GM19193 (cell line): ENCODE measurements around the gene PVALEF.

Source experiments
- POLR2A ChIP-seq: IDR thresholded peaks from 4 replicates; pipeline ENCODE4 v1.6.1; 2011; ENCODE audit not compliant: insufficient read depth, insufficient read length; ENCODE audit errors: extremely low read depth

PVALEF gene

DNA sequence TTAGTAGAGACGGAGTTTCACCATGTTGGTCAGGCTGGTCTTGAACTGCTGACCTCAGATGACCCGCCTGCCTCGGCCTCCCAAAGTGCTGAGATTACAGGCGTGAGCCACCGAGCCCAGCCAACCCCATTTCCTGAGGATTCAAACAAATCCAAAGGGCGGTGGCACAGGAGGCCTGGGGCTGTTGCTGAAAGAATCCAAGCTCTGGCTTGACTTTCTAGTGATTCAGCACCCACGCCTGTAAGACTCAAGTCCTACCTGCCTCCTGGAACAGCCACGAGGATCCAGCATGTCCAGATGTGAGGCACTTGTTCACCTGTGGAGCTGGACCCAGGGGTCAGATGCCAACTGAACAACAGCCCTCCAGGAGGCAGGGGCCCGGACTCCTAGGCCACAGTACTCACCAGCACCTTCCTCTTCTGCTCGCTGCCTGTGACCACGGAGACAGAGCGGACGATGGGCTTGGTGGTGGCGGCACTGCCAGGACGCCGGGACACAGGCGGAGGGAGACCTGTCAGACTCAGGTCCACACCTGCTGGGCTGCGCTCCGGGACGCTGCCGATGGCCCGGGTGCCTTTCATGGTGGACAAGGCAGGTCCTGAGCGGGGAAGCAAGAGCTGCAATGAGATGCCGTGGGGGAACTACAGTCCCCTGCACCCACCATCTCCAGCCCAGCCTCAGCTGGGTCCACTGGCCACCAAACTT, 54.3 kb downstream of the PVALEF start:
- no peak for TF ChIP-seq POLR2A

DNA sequence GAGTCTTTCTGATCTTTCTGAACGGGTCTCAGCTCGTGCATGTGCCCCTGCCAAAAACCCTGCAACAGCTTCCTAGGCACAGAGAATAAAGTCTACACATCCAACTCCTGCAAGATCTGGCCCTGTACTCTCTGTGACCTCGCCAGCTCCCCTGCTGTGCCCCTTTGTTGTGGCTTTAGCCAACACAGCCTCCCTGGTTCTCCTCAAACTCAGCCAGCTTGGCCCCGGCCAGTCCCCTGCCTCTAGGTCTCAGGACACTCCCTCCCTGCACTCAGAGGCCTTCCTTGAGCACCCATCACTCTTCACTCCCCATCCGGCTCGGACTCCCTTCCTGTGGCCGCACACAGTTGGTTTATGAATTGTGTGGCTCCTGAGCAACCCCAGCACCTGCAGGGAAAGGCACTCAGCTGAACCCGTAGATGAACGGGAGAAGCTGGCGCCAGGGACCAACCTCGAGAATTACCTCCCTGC, 56.1 kb downstream of the PVALEF start:
- no peak for TF ChIP-seq POLR2A

DNA sequence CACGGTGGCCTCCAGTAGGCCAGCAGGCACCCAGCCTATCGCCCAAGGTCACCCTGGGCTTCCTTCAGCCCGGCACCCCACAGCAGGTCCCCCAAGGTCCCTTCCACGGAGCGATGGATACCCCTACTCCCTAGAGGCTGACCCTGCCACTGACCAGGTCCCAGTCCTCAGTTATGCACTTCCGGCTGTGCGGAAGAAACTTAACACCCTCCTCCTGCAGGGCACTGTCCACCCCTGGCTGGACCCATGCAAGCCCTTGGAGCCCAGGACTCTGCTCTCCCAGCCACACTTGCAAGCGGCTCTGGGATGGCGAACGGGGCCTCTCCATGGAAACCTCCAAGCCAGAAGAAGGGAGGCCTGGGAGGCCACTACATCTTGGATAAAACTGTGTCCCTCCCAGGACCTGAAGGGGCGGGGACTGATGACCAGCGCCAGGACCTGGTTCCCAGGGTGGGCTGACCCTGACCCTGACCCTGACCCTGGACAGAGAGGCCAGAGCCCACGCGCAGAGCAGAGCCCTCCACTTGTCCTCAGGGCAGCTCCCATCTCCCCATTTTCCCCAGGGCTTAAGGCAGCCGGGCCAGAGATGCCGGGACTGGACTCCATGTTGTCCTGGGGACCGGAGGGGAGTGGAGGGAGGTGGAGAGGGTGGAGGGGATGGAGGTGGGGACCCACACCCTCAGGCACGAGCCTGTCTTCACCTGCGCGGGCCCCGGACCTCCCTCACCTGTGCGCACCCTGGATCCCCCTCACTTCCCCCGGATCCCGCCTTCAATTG, 56.7 kb downstream of the PVALEF start:
- no peak for TF ChIP-seq POLR2A

DNA sequence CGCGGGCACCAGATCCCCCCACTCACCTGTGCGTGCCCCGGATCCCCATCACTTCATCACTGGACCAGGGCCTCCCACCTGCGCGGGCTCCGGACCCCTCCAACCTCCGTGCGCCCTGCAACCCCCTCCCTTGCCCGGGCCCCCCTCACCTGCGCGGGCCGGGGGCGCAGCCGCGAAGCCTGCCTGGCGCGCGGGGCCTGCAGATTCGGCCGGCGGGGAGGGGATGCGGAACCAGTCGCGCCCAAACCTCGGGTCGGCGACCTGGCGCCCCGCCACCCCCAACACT, 57.3 kb downstream of the PVALEF start:
- no peak for TF ChIP-seq POLR2A

DNA sequence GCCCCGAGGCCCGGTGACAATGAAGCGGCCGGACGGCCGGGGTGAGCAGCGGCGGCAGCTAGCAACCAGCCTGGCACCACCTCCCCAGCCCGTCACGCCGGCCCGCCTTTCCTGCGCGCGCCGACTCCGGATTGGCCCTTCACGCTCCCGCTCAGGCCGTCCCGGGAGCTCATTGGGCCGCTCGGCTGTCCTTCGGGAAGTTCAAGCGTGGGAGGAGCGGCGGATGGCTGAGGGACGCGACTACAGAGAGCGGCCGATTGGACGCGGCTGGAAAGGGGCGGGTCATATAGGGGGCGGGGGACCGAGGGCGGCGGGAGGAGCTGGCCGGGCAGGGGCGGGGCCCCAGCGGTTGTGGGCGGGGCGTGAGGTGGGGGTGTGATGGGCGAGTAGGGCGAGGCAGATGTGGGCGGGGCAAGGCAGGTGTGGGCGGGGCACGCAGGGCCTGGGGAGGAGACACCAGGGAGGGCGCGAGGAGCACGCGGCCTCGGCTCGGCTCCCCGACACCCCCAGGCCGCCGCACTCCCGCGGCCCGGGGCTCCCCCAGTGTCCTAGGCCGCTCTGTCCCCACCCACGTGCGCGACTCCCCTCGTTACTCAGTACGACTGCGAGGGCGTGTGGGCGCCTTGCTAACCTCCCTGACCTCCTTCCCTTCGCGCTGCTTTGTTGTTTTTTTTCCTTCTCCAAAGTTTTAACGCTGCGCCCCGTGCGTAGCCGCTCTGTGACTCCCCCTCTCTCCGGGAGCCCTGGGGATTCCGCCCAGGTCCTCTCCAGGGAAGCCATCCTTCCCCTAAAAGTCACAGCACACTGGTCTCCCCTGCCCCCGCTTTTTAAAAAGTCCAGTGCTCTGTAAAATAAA, 57.8 kb downstream of the PVALEF start, which contains the start of gene CEP131:
Gene CEP131, minus strand, starts transcription at position 60 of the 856 bp plus-strand sequence. CDS start 2,909 bp downstream, outside the sequence.
- no peak for TF ChIP-seq POLR2A

DNA sequence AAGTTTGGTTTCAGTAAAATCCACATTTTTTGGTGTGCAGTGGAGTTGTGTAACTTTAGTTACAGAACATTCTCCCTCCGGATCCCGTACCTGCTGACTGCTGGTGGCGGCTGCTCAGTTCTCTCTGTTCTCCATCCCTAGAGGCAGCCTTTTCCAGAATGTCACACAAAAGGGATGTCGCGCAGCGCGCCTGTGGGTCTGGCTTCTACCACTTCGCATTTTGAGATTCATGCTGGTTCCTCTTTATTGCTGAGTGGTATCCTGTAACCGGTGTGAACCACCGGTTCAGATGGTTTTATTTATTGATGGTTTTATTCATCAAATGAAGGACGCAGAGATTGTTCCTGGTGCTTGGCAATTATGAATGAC, 58.4 kb downstream of the PVALEF start:
- TF ChIP-seq POLR2A = no peak

DNA sequence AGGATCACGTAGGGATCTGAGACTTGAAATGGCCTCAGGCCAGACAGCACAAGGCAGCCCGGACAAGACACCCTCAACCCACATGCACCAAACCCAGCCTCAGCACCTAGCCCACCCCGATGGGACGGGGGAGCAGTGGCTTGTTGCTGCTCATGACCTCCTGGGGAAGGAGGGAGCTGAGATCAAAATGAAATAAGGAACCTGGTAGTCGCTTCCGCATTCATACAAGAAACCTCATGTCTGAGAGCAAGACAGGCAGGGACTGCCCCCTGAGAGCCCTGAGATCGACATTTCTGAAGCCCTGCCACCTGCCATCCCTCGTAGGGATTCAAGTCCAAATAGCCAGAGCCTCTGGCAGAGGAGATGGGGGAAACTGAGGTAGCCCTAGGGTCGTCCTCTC, 63.1 kb downstream of the PVALEF start:
- peak; percentile 44 for TF ChIP-seq POLR2A

DNA sequence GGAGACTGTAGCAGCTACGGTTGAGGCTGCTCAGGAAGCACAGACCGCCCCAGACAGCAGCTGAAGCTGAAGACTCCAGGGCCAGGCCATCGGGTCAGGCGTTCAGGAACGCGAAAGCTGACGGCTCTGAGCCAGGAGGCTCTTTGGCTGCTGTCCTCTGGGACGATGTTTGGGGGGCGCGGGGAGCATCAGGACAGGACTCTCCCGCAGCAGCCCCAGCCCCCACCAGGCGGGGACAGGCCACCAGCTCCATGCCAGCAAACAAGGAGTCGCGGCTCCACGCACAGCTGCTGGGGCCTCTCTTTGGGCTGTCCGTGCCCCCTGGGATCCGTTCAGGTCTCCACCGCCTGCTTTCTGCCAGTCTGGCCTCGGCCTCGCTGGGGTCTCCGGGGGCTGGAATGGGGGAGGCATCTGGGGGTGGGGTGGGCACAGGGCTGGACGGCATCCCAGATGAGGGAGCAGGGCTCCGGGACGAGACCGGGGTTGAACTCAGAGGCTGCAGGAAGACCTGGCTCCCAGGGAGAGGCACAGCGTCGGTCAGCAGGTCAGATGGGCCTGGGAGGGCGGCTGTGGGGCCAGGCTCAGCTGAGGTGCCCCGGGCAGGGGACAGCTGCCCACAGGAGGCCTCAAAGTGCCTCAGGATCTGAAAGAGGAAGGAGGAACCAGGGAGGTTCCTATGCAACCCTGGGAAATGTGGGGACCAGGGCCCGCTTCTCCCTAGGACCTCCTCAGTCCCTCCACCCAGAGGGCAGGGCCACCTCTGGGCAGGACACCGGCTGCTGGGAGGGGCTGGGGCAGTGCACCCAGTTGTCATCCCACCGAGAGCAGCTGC, 63.7 kb downstream of the PVALEF start:
- TF ChIP-seq POLR2A = no peak

DNA sequence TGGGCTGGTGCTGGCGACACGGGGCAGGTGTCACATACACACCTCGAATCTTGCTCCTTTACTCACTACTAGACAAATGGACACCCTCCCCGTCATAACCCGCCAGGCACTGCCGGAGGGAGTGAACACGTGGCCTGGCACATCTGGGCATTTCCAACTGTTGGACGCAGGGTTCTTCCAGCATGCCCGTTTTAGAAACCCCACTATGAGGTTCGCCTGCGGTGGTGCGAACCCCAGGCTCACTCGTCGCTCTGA, 64.3 kb downstream of the PVALEF start:
- no peak for TF ChIP-seq POLR2A

DNA sequence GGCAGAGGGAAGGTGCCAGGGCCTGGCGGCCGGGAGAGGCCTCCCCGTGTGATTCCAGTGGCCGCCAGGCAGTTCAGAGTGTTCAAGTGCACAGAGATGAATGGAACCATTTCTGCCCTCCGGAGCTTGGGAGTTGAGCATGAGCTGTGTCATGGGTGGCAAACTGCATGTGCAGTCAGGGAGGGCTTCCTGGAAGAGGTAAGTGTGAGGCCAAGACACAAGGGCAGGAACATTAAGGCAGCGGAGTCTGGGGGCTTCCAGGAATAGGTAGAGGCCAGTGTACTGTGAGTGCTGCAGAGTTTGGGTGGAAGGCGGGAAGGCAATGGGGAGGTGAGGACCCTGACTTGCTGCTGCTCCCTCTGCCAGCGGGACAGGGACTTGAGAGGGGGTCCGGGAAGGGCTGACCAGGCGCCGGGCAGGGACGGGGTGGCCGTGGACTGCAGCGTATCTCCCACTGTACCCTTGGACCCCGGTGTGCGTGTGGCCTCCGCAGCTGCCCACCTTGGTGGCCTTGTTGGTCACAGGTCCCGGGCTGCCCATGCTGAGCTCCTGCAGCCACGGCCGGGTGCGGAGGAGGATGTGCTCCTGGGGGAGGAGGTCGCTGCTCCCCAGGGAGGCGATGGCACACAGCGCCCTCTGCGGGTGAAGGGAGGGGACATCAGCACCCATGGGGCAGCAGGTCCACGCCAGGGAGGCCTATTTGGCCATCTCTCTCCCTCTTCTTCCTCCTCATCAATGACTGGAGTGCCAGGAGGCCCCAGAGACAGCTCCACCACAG, 64.9 kb downstream of the PVALEF start:
- no peak for TF ChIP-seq POLR2A

DNA sequence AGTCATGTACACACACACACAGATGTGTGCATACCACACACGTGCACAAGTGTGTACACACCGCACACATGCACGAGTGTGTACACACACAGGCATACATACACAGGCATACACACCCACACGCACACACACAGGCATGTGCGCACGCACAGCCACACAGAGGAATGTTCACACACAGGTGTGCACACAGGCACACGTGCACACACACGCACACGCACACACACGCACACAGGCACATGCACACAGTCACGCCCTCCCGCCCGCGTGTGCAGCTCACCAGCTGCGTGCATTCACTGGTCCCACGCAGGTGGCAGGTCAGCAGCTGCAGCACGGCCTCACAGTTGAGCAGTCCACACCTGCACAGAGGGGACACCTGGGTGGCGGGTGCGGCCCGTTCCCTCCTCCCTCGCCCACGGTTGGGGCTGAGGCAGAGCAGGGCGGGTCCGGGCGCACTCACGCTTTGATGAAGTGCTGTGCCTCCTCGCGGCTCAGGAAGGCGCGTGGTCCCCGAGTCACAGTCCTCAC, 65.9 kb downstream of the PVALEF start:
- no peak for TF ChIP-seq POLR2A

DNA sequence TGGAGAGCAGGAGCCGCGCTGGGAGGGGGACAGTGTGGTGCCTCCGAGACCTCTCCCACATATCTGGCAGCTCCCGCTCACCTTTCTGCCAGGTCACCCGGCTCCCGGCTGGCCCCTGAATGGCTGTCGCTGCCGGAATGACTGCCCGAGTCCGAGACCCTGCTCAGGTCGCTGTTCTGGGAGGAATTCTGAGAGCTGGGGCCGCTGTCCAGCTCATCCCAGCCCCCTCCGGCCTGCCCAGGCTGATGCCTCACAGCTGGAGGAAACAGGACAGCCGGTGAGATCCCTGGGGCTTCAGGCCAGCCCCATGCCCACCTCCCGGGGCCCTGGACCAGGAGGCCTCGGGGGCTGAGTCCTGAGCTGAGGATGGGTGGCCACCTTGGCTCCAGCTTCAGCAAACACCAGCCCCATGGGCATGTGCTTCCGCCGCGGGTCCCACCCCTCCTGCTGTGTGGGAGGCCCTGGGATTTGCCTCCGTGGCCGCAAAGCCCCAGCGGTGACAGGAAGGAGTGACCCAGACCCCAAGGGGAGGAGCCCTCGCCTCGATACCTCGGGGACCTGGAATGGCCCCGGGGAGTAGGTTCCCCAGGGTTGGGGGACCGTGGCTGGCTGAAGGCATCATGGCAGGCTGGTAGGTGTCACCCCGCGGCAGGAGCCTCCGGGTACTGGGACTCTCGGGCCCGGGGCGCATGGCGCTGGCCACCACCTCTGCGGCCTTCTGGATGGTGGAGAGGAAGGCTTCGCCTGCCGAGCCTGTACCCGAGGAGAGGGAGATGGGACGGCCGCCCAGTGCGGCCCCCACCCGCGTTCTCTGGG, 66.7 kb downstream of the PVALEF start:
- no peak for TF ChIP-seq POLR2A
